Naive thymus-derived CD4-positive, alpha-beta T cell (primary cell): Measurements from ENCODE around the gene CCRL2. TPM values are rescaled to one million over a fixed set of nuclear protein-coding genes. Genes with fewer than 3 reads are reported as not detected.

Experiments
- ATAC-seq: fragments of 150-1000 bp; cut with Tn5 transposase; 2 replicates; pipeline ENCODE4 v1.10.0; 2021; ENCODE audit warnings: mild to moderate bottlenecking, moderate library complexity
- CTCF ChIA-PET: fragments of 350-600 bp; sonication (Branson Sonifier 250); formaldehyde crosslinking; loops from one replicate; lab custom pipeline; 2021; ENCODE audit warnings: antibody characterized with exemption; lab: Charles Lee
- POLR2A ChIA-PET: fragments of 350-600 bp; sonication (Branson Sonifier 250); formaldehyde crosslinking; loops from one replicate; lab custom pipeline; 2021; ENCODE audit warnings: antibody characterized with exemption, inconsistent platforms; lab: Charles Lee
- DNase-seq, 9 donors: peaks; one replicate each; pipeline versions ENCODE4 v3.0.0 to v3.0.0-alpha.2; 2020 to 2022; ENCODE audit warnings: mixed read lengths in 1 of 9
- H3K27ac ChIP-seq: one replicate; pipeline ENCODE4 v1.7.0; 2013; ENCODE audit warnings: mild to moderate bottlenecking, low read depth, low read length, moderate library complexity
- H3K27me3 ChIP-seq, 2 donors: one replicate each; pipeline ENCODE4 v1.7.0; 2013; ENCODE audit warnings: low read length in 2 of 2, mild to moderate bottlenecking in 2 of 2, moderate library complexity in 2 of 2; ENCODE audit not compliant: control insufficient read depth in 2 of 2, insufficient read depth in 2 of 2
- H3K36me3 ChIP-seq, 3 experiments: 1 replicate in 2 of 3; 2 replicates in 1 of 3; pipeline ENCODE4 v1.7.0; 2013; ENCODE audit warnings: low read length in 3 of 3, mild to moderate bottlenecking in 3 of 3, moderate library complexity in 1 of 3; ENCODE audit not compliant: insufficient read depth in 3 of 3, control insufficient read depth in 2 of 3
- H3K4me1 ChIP-seq, 2 donors: one replicate each; pipeline ENCODE4 v1.7.0; 2013; ENCODE audit warnings: low read length in 2 of 2, mild to moderate bottlenecking in 2 of 2, moderate library complexity in 1 of 2; ENCODE audit not compliant: control insufficient read depth in 2 of 2, insufficient read depth in 2 of 2
- H3K4me3 ChIP-seq: 2 replicates; pipeline ENCODE4 v1.7.0; 2013; ENCODE audit warnings: mild to moderate bottlenecking, low read length
- H3K9me3 ChIP-seq, 3 experiments: 1 replicate in 2 of 3; 2 replicates in 1 of 3; pipeline ENCODE4 v1.7.0; 2013; ENCODE audit warnings: low read length in 3 of 3; ENCODE audit not compliant: control insufficient read depth in 2 of 3
- H3K27ac Mint-ChIP-seq, 9 donors: one replicate each; pipeline ENCODE4 v1.8.0; 2020 to 2022; ENCODE audit warnings: mixed read lengths in 9 of 9, mild to moderate bottlenecking in 8 of 9, moderate library complexity in 5 of 9, inconsistent platforms in 2 of 9
- H3K27me3 Mint-ChIP-seq, 5 donors: one replicate each; pipeline ENCODE4 v1.8.0; 2021 to 2022; ENCODE audit warnings: mixed read lengths in 5 of 5, mild to moderate bottlenecking in 1 of 5
- H3K36me3 Mint-ChIP-seq, 5 donors: one replicate each; pipeline ENCODE4 v1.8.0; 2020 to 2022; ENCODE audit warnings: mixed read lengths in 5 of 5, mild to moderate bottlenecking in 3 of 5, inconsistent platforms in 1 of 5
- H3K4me1 Mint-ChIP-seq, 7 donors: one replicate each; pipeline ENCODE4 v1.8.0; 2020 to 2022; ENCODE audit warnings: mixed read lengths in 7 of 7, mild to moderate bottlenecking in 3 of 7, inconsistent platforms in 1 of 7
- H3K4me3 Mint-ChIP-seq, 10 donors: one replicate each; pipeline ENCODE4 v1.8.0; 2020 to 2022; ENCODE audit warnings: mild to moderate bottlenecking in 10 of 10, mixed read lengths in 10 of 10, moderate library complexity in 6 of 10, inconsistent platforms in 2 of 10
- H3K9me3 Mint-ChIP-seq, 11 donors: one replicate each; pipeline ENCODE4 v1.8.0; 2020 to 2022; ENCODE audit warnings: mixed read lengths in 11 of 11, mild to moderate bottlenecking in 4 of 11, inconsistent platforms in 1 of 11, moderate library complexity in 1 of 11
- intact Hi-C, 2 donors: fragments of 100-400 bp; cut with micrococcal nuclease; formaldehyde crosslinking; loops; one replicate each; pipeline ENCODE4 v1.15.1; 2023
- polyA plus RNA-seq, 2 donors: library from polyadenylated mRNA; unstranded; fragments of 300-500 nt; fragmentation: Illumina TruSeq; gene quantifications; one replicate each; pipeline ENCODE4 v1.2.3, GENCODE V29; 2021
- total RNA-seq, 6 experiments: library from RNA in 5 of 6; stranded (reverse) in 5 of 6; gene quantifications; 1 replicate in 5 of 6; 2 replicates in 1 of 6; pipeline ENCODE4 v1.2.3 and lab custom pipeline; 2021 to 2026

The CCRL2 gene
- total and polyA plus RNA-seq, 7 experiments from 2014 or later, result 0.34 to 20.5 (median 1.3) TPM

- Mint-ChIP-seq H3K36me3 (peaks cover 0 to 31% (median 0%) of the 10 kb centered on the region in 5 donors), H3K4me3 (peak overlapping the region in 1 of 10 donors; percentile 70), H3K4me1 (peaks cover 12 to 69% (median 25%) of the 10 kb centered on the region in 7 donors), H3K9me3 (peaks cover 0 to 10% (median 0%) of the 10 kb centered on the region in 11 donors), H3K27ac (peak overlapping the region in 2 of 9 donors; percentile 57 to 90), H3K27me3 (peaks cover 0 to 39% (median 0%) of the 10 kb centered on the region in 5 donors)
- ChIA-PET CTCF (interaction anchor here (0.6 to 7.1 kb wide), 9 partner anchors 9 to 431 kb away, joined by 3 to 80 read pairs (median 4); partner anchors contain the start of gene CCR2), POLR2A (interaction anchor here (0.6 to 2.2 kb wide), 6 partner anchors 14 to 301 kb away, joined by 3 to 4 read pairs (median 4); no protein-coding TSS in a partner anchor)
- Histone ChIP-seq H3K36me3 (no peaks in the 10 kb centered on the region), H3K27ac (no peak overlapping the region), H3K4me1 (peaks cover 8 to 63% of the 10 kb centered on the region in 2 donors), H3K27me3 (no peaks in the 10 kb centered on the region), H3K9me3 (no peaks in the 10 kb centered on the region), H3K4me3 (peak overlapping the region; percentile 12)
- ATAC-seq, result no peak
- intact Hi-C loops, result loop anchor here (1.0 to 10.0 kb wide), 10 partner anchors 15 to 685 kb away; partner anchors contain the start of genes CCR2 (in 1 of the 2) and SACM1L (in 1 of the 2)
- peak in 1 of 9 donors; percentile 53 for DNase-seq
These were observed 37.4 kb upstream of the CCRL2 start for GRCh38 chr3:46369675-46370132.

DNA sequence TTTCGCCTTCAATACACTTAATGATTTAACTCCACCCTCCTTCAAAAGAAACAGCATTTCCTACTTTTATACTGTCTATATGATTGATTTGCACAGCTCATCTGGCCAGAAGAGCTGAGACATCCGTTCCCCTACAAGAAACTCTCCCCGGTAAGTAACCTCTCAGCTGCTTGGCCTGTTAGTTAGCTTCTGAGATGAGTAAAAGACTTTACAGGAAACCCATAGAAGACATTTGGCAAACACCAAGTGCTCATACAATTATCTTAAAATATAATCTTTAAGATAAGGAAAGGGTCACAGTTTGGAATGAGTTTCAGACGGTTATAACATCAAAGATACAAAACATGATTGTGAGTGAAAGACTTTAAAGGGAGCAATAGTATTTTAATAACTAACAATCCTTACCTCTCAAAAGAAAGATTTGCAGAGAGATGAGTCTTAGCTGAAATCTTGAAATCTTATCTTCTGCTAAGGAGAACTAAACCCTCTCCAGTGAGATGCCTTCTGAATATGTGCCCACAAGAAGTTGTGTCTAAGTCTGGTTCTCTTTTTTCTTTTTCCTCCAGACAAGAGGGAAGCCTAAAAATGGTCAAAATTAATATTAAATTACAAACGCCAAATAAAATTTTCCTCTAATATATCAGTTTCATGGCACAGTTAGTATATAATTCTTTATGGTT lies 36.1 kb upstream of the CCRL2 start, which contains the start of gene CCR5:
Gene CCR5, plus strand, starts transcription at position 108 of the 680 bp plus-strand sequence. CDS start 1,957 bp downstream, outside the sequence.
- ChIA-PET CTCF (interaction anchor here (1.0 to 7.1 kb wide), 11 partner anchors 8 to 432 kb away, joined by 3 to 80 read pairs (median 4); partner anchors contain the start of gene CCR2), POLR2A (interaction anchor here (0.5 to 1.2 kb wide), 4 partner anchors 10 to 1930 kb away, joined by 3 to 4 read pairs (median 3); no protein-coding TSS in a partner anchor)
- peak within 1 kb of the TSS in 8 of 9 donors; percentile 9 to 90 (median 55) for H3K27ac Mint-ChIP-seq

GRCh38 chr3:46371519-46372340 lies 35.3 kb upstream of the CCRL2 start:
- no peaks in the 10 kb centered on the region for H3K27me3 ChIP-seq
- no peak for ATAC-seq
- peaks cover 0 to 27% (median 0%) of the 10 kb centered on the region in 5 donors for H3K27me3 Mint-ChIP-seq
- no peaks in the 10 kb centered on the region for H3K36me3 ChIP-seq
- peaks cover 11 to 65% of the 10 kb centered on the region in 2 donors for H3K4me1 ChIP-seq
- H3K4me3 Mint-ChIP-seq, result peak overlapping the region in 1 of 10 donors; percentile 75
- no peak for DNase-seq
- ChIA-PET CTCF (interaction anchor here (1.0 to 7.1 kb wide), 8 partner anchors 11 to 294 kb away, joined by 3 to 80 read pairs (median 4); no protein-coding TSS in a partner anchor), POLR2A (interaction anchor here (0.5 kb wide), 1 partner anchor 1931 kb away, joined by 4 read pairs; no protein-coding TSS in a partner anchor)
- H3K27ac Mint-ChIP-seq, result peak overlapping the region in 1 of 9 donors; percentile 90
- no peaks in the 10 kb centered on the region for H3K9me3 ChIP-seq
- intact Hi-C loops, result loop anchor here (1.0 to 10.0 kb wide), 10 partner anchors 74 to 687 kb away; partner anchors contain the start of genes CCR1 (in 1 of the 2) and SACM1L (in 1 of the 2)
- peaks cover 0 to 19% (median 0%) of the 10 kb centered on the region in 5 donors for H3K36me3 Mint-ChIP-seq
- H3K9me3 Mint-ChIP-seq, result no peaks in the 10 kb centered on the region
- H3K4me3 ChIP-seq, result peak overlapping the region; percentile 25
- H3K27ac ChIP-seq, result no peak overlapping the region
- peaks cover 13 to 72% (median 39%) of the 10 kb centered on the region in 7 donors for H3K4me1 Mint-ChIP-seq

More for the DNA sequence above, 36.1 kb upstream of the CCRL2 start, which contains the start of gene CCR5:
- Histone ChIP-seq H3K27ac (no peak within 1 kb of the TSS), H3K4me1 (peaks cover 11 to 68% of the 10 kb centered on the region in 2 donors), H3K9me3 (no peaks in the 10 kb centered on the region), H3K27me3 (no peaks in the 10 kb centered on the region), H3K4me3 (peak within 1 kb of the TSS; percentile 25), H3K36me3 (no peaks in the 10 kb centered on the region)
- peaks cover 13 to 77% (median 38%) of the 10 kb centered on the region in 7 donors for H3K4me1 Mint-ChIP-seq
- peaks cover 0 to 6% (median 0%) of the 10 kb centered on the region in 11 donors for H3K9me3 Mint-ChIP-seq
- ATAC-seq, result peak; percentile 43
- intact Hi-C loops, result loop anchor here (1.0 to 10.0 kb wide), 7 partner anchors 74 to 686 kb away; partner anchors contain the start of gene SACM1L (in 1 of the 2)
- peak within 1 kb of the TSS in 5 of 10 donors; percentile 7 to 75 (median 23) for H3K4me3 Mint-ChIP-seq
- H3K36me3 Mint-ChIP-seq, result peaks cover 0 to 24% (median 0%) of the 10 kb centered on the region in 5 donors
- peaks cover 0 to 32% (median 0%) of the 10 kb centered on the region in 5 donors for H3K27me3 Mint-ChIP-seq
- DNase-seq, result peak in 3 of 9 donors; percentile 21 to 27 (median 21)

GRCh38 chr3:46372492-46373359 lies 34.3 kb upstream of the CCRL2 start:
- POLR2A ChIA-PET, result no interaction called here
- H3K9me3 Mint-ChIP-seq, result no peaks in the 10 kb centered on the region
- Histone ChIP-seq H3K27me3 (no peaks in the 10 kb centered on the region), H3K36me3 (no peaks in the 10 kb centered on the region), H3K27ac (no peak overlapping the region), H3K4me1 (peaks cover 11 to 60% of the 10 kb centered on the region in 2 donors), H3K9me3 (no peaks in the 10 kb centered on the region), H3K4me3 (peak overlapping the region; percentile 25)
- H3K27me3 Mint-ChIP-seq, result peaks cover 0 to 30% (median 0%) of the 10 kb centered on the region in 5 donors
- DNase-seq (peak in 1 of 9 donors; percentile 22), ATAC-seq (peak; percentile 45)
- H3K4me3 Mint-ChIP-seq, result peak overlapping the region in 2 of 10 donors; percentile 26 to 73
- H3K27ac Mint-ChIP-seq, result peak overlapping the region in 3 of 9 donors; percentile 3 to 76 (median 38)
- intact Hi-C loops, result loop anchor here (1.0 to 10.0 kb wide), 8 partner anchors 75 to 688 kb away; partner anchors contain the start of genes CCR1 (in 1 of the 2) and SACM1L (in 1 of the 2)
- peaks cover 0 to 19% (median 0%) of the 10 kb centered on the region in 5 donors for H3K36me3 Mint-ChIP-seq
- peaks cover 13 to 71% (median 39%) of the 10 kb centered on the region in 7 donors for H3K4me1 Mint-ChIP-seq
- CTCF ChIA-PET, result interaction anchor here (0.7 to 7.1 kb wide), 6 partner anchors 11 to 434 kb away, joined by 3 to 80 read pairs (median 6); no protein-coding TSS in a partner anchor

DNA sequence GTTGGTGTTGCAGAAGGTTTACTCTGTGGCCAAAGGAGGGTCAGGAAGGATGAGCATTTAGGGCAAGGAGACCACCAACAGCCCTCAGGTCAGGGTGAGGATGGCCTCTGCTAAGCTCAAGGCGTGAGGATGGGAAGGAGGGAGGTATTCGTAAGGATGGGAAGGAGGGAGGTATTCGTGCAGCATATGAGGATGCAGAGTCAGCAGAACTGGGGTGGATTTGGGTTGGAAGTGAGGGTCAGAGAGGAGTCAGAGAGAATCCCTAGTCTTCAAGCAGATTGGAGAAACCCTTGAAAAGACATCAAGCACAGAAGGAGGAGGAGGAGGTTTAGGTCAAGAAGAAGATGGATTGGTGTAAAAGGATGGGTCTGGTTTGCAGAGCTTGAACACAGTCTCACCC lies 32.3 kb upstream of the CCRL2 start:
- H3K27ac ChIP-seq, result no peak overlapping the region
- no peaks in the 10 kb centered on the region for H3K36me3 ChIP-seq
- peaks cover 11 to 44% of the 10 kb centered on the region in 2 donors for H3K4me1 ChIP-seq
- H3K4me3 Mint-ChIP-seq, result peak overlapping the region in 1 of 10 donors; percentile 34
- ATAC-seq (no peak), DNase-seq (no peak)
- no peaks in the 10 kb centered on the region for H3K27me3 ChIP-seq
- intact Hi-C loops, result loop anchor here (5.0 to 10.0 kb wide), 5 partner anchors 77 to 690 kb away; partner anchors contain the start of gene SACM1L (in 1 of the 2)
- no peak overlapping the region for H3K4me3 ChIP-seq
- peaks cover 13 to 57% (median 36%) of the 10 kb centered on the region in 7 donors for H3K4me1 Mint-ChIP-seq
- POLR2A ChIA-PET, result no interaction called here
- CTCF ChIA-PET, result interaction anchor here (0.7 to 1.3 kb wide), 4 partner anchors 98 to 295 kb away, joined by 3 to 5 read pairs (median 4); no protein-coding TSS in a partner anchor
- H3K27me3 Mint-ChIP-seq, result peaks cover 0 to 31% (median 0%) of the 10 kb centered on the region in 5 donors
- H3K27ac Mint-ChIP-seq, result peak overlapping the region in 3 of 9 donors; percentile 7 to 35 (median 12)
- no peaks in the 10 kb centered on the region for H3K9me3 ChIP-seq
- no peaks in the 10 kb centered on the region for H3K9me3 Mint-ChIP-seq
- peaks cover 0 to 17% (median 0%) of the 10 kb centered on the region in 5 donors for H3K36me3 Mint-ChIP-seq
